ENCODE data around the gene KCNB1. TPM values are rescaled to one million over a fixed set of nuclear protein-coding genes. Genes with fewer than 3 reads are reported as not detected.

The KCNB1 gene
- total RNA-seq, 4 donors from 2014 or later, result 1.9 to 5.6 (median 2.3) TPM

DNA sequence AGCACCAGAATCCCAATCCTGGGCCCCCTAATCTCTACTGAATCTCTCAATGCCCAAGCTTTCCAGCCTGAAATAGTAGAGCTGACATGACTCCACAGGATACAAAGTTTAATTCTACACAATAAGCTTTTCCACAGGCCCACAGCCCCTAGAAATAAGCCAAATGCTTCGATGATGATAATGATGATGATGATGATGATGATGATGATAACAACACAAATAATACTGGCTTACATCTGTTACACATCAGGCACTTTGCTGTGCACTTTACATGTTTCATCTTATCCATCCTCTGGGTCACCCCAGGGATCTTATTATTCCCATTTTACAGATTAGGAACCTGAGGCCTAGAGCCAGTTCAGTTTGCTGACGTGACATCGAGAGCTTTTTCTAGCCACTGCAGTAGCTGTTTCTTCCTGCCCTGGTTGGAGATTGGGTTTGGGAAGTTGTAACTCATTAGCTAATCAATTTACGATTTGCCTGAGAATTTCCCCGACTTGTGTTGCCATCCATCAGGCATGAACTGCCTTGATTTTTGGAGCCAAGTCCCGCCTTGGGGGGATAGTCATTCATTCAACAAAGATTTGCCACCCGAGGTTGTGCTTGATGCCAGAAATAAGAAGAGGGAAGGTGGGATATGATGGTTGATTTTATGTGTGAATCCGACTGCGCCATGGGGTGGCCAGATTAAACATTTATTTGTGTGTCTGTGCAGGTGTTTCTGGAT is 20.4 kb downstream of the KCNB1 start:
- TF ChIP-seq POLR2A (IDR thresholded peaks at IDR 0.05) (no peak), EP300 (IDR thresholded peaks at IDR 0.05; ENCODE audit: low read depth) (no peak), POLR2AphosphoS5 (IDR thresholded peaks at IDR 0.05) (no peak)
- TF ChIP-seq, protein P1, sequence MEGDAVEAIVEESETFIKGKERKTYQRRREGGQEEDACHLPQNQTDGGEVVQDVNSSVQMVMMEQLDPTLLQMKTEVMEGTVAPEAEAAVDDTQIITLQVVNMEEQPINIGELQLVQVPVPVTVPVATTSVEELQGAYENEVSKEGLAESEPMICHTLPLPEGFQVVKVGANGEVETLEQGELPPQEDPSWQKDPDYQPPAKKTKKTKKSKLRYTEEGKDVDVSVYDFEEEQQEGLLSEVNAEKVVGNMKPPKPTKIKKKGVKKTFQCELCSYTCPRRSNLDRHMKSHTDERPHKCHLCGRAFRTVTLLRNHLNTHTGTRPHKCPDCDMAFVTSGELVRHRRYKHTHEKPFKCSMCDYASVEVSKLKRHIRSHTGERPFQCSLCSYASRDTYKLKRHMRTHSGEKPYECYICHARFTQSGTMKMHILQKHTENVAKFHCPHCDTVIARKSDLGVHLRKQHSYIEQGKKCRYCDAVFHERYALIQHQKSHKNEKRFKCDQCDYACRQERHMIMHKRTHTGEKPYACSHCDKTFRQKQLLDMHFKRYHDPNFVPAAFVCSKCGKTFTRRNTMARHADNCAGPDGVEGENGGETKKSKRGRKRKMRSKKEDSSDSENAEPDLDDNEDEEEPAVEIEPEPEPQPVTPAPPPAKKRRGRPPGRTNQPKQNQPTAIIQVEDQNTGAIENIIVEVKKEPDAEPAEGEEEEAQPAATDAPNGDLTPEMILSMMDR (IDR thresholded peaks at IDR 0.05), result no peak
- Histone ChIP-seq H3K27me3 (peaks cover 8% of the 10 kb centered on the region), H3K4me1 (no peaks in the 10 kb centered on the region), H3K4me3 (no peak overlapping the region), H3K9me3 (no peaks in the 10 kb centered on the region), H3K27ac (no peak overlapping the region), H3K36me3 (no peaks in the 10 kb centered on the region)
- intact Hi-C loops (cut with DNase I; ENCODE audit: low total_unique reads), result no loop called here
- DNase-seq, result no peak
- in situ Hi-C loops (cut with MboI; ENCODE audit: low pct_ligation_motif_present in 1 of 4, low pct_unique_long_range_greater_than_20kb in 1 of 4, low sequenced_read_pairs in 3 of 4), result no loop called here
- 74 to 76% methylated on average over 8 to 9 of the region's 9 CpGs for WGBS, 2 donors (ENCODE audit: low coverage in 1 of 2)

DNA sequence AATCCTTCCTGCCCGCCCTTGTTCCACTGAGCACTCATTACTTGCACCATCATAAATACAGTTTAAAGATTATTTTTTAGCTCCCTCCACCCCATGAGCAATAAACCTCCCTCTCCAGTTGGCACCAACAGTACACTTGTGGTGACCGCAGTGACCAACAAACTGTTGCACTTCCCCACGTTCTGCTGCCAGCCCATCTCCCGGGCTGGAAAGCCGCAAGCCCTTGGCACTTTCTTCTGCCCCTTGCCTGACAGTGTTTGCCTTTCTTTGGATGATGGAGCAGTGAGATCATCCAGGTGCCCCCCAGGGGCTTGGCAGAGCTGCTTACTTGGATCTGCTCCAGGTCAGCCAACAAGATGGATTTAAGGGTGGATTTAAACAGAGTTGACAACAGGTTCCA is 21.6 kb downstream of the KCNB1 start:
- WGBS, 2 donors (ENCODE audit: low coverage in 1 of 2), result 42 to 59% methylated on average over 2 to 5 of the region's 5 CpGs
- in situ Hi-C loops (cut with MboI; ENCODE audit: low pct_ligation_motif_present in 1 of 4, low pct_unique_long_range_greater_than_20kb in 1 of 4, low sequenced_read_pairs in 3 of 4) (no loop called here), intact Hi-C loops (cut with DNase I; ENCODE audit: low total_unique reads) (no loop called here)
- Histone ChIP-seq H3K27me3 (peaks cover 8% of the 10 kb centered on the region), H3K9me3 (no peaks in the 10 kb centered on the region), H3K36me3 (no peaks in the 10 kb centered on the region), H3K27ac (no peak overlapping the region), H3K4me1 (no peaks in the 10 kb centered on the region), H3K4me3 (no peak overlapping the region)
- DNase-seq, result no peak
- TF ChIP-seq EP300 (IDR thresholded peaks at IDR 0.05; ENCODE audit: low read depth) (no peak), POLR2A (IDR thresholded peaks at IDR 0.05) (no peak), POLR2AphosphoS5 (IDR thresholded peaks at IDR 0.05) (no peak)
- TF ChIP-seq, protein P1 (IDR thresholded peaks at IDR 0.05), result no peak

DNA sequence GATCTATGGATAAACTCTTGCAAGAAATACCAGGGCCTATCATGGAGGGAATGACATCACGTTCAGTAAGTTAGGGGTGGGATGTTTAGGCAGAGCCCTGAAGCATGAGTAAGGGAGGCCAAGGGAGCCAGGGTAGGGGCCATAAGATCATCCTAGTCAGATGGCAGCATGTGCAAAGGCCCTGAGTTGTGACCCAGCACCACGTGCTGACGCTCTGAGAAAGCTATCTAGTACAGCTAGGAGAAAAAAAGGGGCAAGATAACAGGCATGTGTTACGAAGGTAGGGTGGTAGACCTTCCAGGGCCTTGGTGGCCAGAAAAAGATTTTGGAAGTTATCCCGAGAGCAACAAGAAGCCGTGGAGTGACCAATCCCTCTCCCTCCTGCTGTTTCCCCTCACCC is 22.3 kb downstream of the KCNB1 start:
- WGBS, 2 donors (ENCODE audit: low coverage in 1 of 2), result 69 to 80% methylated on average over 3 to 6 of the region's 6 CpGs
- H3K27me3 ChIP-seq, result peaks cover 8% of the 10 kb centered on the region
- no peaks in the 10 kb centered on the region for H3K4me1 ChIP-seq
- H3K27ac ChIP-seq, result no peak overlapping the region
- in situ Hi-C loops (cut with MboI; ENCODE audit: low pct_ligation_motif_present in 1 of 4, low pct_unique_long_range_greater_than_20kb in 1 of 4, low sequenced_read_pairs in 3 of 4), result no loop called here
- intact Hi-C loops (cut with DNase I; ENCODE audit: low total_unique reads), result no loop called here
- TF ChIP-seq, protein P1 (IDR thresholded peaks at IDR 0.05), result no peak
- no peak for TF ChIP-seq EP300 (IDR thresholded peaks at IDR 0.05; ENCODE audit: low read depth)
- TF ChIP-seq POLR2A (IDR thresholded peaks at IDR 0.05), result no peak
- TF ChIP-seq POLR2AphosphoS5 (IDR thresholded peaks at IDR 0.05), result no peak
- DNase-seq, result no peak
- H3K9me3 ChIP-seq, result no peaks in the 10 kb centered on the region
- H3K36me3 ChIP-seq, result no peaks in the 10 kb centered on the region
- H3K4me3 ChIP-seq, result no peak overlapping the region

DNA sequence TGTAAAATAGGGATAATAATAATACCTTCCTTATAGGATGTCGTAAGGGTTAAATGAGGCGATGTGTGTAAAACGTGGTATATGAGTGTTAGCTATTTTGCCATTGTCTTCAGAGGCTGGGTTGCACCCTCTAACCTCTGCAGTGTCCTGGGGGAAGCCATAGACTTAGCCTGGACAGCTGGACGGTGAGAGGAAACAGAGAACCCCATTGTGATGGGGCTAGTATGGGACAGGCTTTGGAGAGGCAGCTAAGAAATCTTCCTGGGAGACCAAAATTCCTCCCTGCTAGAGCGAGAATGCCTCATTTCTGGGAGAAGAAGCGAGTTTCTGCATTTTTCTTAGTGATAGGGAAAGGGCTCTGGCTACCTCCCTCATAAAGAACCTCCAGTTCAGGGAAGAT is 22.8 kb downstream of the KCNB1 start:
- in situ Hi-C loops (cut with MboI; ENCODE audit: low pct_ligation_motif_present in 1 of 4, low pct_unique_long_range_greater_than_20kb in 1 of 4, low sequenced_read_pairs in 3 of 4), result no loop called here
- Histone ChIP-seq H3K4me1 (no peaks in the 10 kb centered on the region), H3K36me3 (no peaks in the 10 kb centered on the region), H3K27ac (no peak overlapping the region), H3K9me3 (no peaks in the 10 kb centered on the region), H3K27me3 (peaks cover 8% of the 10 kb centered on the region), H3K4me3 (no peak overlapping the region)
- intact Hi-C loops (cut with DNase I; ENCODE audit: low total_unique reads), result no loop called here
- no peak for DNase-seq
- WGBS, 2 donors (ENCODE audit: low coverage in 1 of 2), result 72 to 80% methylated on average over 6 of the region's 6 CpGs
- TF ChIP-seq, protein P1 (IDR thresholded peaks at IDR 0.05), result no peak
- TF ChIP-seq EP300 (IDR thresholded peaks at IDR 0.05; ENCODE audit: low read depth) (no peak), POLR2AphosphoS5 (IDR thresholded peaks at IDR 0.05) (no peak), POLR2A (IDR thresholded peaks at IDR 0.05) (no peak)

Measured in transverse colon (tissue), 4 donors.